NOMO-1 (cell line): Measurements from ENCODE around the gene RNF125.
"Not testable (repeated sequence)": the region's sequence is repeated elsewhere in the genome, so short reads cannot be mapped to it uniquely, and the experiment has no call there.

Source experiments
- DNase-seq, 2 experiments: peaks; one replicate each; lab custom pipeline; 2025; ENCODE audit not compliant: unreplicated experiment in 2 of 2; lab: John Stamatoyannopoulos, UW

RNF125 gene

DNA sequence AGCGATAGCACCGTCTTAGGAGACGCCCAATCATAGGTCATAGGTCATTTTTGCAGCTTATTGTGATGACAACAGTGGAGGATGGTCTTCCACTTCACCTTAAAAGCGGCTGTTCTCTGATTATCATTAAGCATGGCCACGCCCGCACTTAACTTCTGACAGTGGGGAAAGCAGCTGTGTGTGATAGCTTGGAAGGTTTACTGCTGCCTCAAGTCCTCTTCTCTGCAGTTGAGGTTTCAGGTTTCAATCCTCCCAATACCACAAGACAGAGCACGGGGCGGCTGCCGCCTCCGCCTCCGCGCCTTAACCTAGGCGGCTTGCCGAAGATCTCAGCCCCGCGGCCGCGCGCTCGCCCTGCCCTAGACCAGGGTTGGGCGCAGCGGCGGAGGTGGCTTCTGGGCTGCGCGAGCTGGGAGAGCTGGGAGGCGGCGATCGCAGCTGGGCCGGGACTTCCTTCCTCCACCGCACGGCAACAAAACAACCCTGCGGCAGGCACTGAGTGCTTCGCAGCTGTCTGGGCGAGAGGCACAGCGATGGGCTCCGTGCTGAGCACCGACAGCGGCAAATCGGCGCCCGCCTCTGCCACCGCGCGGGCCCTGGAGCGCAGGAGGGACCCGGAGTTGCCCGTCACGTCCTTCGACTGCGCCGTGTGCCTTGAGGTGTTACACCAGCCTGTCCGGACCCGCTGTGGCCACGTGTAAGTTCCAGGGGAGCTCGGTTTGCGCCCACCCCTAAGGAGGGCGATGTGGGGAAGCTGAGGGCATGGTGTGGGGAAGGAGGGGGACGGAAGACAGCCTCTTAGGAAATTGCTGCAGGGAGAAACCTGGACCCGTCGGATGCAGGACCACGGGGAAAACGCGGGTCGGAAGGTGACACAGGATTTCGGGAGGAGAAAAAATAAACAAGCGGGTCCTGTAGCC, at the start of gene RNF125:
Gene RNF125 (plus strand): TSS at position 495 of the 920 bp plus-strand sequence. CDS start 39 bp downstream, at position 534.
- DNase-seq = peak; percentile 84 to 87

DNA sequence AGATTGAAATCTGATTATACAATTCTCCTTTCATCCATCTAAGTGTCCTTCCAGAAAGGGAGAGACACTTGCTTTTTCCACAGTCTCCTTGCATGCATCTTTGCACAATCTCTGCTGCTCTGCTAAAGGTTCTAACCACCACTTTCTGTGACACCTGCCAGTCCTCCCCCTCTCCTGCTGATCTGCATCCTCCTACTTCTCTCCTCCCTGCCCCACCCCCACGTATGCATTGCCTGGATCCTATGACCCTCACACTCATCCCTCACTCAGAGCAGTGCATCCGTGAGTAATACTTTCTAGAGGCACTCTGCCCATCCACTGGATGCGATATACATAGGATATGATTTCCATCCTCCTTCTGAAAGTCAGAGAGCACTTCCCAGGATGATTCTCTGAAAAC, 48.0 kb upstream of the RNF125 start:
- DNase-seq = no peak

DNA sequence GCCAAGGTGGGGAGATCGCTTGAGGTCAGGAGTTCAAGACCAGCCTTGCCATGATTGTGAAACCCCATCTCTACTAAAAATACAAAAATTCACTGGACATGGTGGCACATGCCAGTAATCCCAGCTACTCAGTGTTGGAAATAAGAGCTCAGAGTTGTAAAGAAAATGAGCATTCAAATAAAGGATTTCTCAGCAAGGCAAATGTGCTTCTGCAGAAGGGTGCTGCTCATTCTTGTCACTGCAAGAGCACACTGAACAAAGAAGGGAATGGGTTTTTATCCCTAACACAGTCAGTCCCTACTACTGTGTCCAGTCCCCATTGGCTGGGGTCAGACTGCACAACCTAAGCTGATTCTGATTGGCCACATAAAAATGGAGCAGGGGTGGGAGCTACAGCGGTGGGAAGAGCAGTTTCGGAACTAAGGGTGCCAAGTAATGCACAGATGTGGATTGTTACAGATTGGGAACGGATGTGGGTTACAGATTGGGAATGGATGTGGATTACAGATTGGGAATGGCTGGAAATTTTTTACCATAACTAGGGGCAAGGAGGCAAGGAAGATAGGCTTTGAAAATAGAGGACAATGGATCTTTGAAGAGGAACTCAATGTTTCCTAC, 44.6 kb upstream of the RNF125 start:
- DNase-seq = no peak

DNA sequence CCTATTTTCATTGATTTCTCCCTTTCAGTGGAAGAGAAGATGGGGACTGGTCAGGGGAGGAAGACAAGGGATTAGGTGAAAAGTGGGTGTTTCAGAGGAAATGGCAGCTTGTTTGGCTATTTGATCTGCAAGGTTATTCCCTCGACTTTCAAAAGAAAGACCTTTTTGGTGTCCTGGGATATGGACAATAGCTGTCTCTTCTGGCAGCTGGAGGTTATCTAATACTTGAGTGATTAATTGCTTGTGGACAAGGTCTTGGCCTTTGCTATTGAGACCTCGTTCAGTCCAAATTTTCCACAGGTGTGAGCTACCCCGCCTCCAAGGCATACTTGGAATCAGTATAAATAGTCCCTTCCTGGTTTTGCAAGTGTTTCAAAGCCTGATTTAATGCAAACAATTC, 42.4 kb upstream of the RNF125 start:
- no peak for DNase-seq

DNA sequence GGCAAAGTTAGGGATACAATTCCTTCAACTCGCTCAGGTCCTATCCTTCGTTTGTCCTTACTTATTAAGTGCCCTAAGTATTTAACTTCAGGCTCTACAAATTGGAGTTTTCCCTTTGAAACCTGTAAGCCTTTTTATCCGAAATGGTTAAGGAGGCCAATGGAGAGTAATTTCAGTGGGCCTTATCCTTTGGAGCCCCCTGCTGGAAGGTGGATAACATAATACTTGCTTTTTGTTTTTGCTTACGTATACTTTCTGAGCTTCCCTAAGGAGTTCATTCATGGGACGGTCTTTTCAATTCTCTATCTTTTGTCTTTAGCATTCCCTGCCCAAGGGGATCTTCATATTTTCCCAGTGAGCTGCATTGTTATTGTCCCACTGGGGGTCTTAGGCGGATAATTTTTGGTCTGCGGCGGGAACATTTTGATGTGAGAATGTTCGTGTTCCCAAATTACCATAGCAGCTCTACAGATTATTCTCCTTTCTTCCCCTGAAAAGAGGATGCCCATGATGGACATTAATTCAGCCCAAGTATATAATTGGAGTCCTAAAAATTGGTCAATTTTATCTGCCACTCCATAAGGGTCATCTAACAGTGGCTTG, 41.3 kb upstream of the RNF125 start:
- DNase-seq = peak; percentile 41 to 46

DNA sequence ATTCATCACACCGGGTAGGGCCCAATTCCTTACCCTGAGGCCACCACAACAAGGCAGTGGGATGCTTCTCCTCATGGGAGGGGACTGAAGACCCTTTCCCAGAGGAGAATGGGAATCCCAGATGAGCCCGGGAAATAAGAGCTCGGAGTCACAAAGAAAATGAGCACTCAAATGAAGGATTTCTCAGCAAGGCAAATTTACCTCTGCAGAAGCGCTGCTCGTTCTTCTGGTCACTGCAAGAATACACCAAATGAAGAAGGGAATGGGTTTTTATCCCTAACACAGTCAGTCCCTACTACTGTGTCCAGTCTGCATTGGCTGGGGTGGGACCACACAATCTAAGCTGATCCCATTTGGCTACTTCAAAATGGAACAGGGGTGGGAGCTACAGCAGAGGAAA, 40.0 kb upstream of the RNF125 start:
- no peak for DNase-seq

DNA sequence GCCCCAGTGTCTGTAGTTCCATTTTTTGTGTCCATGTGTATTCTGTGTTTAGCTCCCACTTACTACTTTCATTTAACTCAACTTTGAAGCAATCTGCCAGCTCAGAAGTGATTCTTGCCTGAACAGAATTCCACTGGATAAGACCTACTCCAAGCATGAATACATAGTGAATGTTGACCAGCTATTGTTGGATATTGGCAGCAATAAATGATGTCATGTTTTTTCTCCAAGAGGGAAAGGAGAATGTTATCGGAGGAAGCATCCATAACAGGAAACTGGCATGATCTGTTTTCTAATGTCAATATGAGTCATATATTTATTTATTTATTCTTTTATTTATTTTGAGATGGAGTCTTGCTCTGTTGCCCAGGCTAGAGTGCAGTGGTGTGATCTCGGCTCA, 38.9 kb upstream of the RNF125 start:
- no peak for DNase-seq

DNA sequence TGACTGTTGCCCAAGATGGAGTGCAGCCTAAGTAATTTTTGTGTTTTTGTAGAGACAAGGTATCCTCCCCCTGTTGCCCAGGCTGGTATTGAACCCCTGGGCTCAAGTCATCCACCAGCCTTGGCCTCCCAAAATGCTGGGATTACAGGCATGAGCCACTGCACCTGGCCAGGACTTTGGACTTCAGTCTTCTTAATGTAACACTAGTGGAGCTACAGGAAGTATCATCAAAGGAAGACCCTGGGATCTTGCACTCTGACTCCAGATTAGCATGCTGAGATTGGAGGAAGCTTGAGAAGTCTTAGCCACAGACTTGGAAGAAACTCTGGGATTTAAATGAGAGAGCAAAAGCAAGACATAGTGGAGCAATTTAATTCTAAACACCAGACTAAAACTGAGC, 37.8 kb upstream of the RNF125 start:
- DNase-seq = no peak

DNA sequence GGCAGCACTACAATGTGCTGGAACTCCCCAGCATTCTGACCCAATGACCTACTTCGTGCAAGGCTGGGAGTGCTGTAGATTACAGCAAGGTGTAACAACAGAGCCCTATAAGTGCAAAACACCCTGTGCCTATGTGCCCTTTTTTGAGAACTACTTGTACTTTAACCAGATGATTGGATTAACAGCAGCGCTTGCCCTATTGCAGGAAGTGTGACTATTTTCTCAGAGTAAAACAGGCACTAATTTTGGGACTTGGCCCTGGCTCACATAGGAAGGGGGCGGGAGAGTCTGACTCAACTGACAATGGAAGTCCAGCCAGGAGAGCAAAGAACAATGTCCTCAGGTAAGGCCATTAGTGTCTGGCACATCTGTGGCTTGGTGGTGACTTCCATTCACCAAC, 35.6 kb upstream of the RNF125 start:
- DNase-seq = no peak

DNA sequence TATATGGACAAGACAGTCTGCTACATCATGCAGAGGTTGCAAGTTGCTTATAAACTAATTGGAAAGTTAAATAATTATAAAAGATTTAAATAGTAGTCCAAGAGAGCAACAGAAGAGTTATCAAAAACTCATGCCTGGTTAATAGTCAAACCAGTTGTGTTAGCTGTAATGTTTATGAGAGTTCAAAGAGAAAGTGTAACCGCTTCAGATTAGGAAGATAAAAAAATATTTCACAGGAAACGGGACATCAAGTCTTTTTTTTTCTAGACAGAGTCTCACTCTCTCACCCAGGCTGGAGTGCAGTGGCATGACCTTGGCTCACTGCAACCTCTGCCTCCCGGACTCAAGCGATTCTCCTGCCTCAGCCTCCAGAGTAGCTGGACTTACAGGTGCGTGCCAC, 34.6 kb upstream of the RNF125 start:
- no peak for DNase-seq

DNA sequence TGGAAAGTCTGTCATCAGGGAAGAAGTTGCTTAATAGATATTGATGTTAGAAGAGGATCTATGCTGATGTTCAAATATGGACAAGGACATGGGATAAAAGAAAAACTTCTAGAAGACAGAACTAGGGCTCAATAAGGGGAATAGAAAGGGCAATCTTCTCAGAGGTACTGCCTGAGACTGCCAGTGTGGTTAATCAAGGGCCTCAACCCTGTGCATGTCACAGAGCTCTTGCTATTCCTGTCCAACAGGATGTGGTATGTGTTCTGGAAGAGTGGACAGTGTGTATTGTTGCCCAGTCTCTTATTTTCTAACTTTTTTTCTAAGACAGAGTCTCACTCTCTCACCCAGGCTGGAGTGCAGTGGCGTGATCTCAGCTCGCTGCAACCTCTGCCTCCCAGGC, 27.8 kb upstream of the RNF125 start:
- no peak for DNase-seq

DNA sequence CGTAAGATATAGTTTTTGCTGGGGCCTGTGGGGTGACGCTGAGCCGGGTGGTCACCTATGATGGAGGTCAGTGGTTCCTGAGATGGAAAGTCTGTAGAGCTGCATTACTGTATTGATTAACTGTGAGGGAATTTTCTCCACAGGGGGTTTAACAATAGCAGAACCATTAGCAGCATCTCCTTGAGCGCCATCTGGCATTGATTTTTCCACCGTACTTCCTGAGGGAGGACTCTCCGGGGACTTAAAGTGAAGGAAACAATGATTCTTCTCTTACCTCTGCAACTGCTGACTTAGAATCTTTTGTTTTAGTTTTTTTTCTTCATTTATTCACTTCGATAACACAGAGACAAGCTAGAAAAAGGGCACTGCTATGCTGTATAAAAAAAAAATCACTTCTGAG, 22.6 kb upstream of the RNF125 start:
- DNase-seq = no peak

DNA sequence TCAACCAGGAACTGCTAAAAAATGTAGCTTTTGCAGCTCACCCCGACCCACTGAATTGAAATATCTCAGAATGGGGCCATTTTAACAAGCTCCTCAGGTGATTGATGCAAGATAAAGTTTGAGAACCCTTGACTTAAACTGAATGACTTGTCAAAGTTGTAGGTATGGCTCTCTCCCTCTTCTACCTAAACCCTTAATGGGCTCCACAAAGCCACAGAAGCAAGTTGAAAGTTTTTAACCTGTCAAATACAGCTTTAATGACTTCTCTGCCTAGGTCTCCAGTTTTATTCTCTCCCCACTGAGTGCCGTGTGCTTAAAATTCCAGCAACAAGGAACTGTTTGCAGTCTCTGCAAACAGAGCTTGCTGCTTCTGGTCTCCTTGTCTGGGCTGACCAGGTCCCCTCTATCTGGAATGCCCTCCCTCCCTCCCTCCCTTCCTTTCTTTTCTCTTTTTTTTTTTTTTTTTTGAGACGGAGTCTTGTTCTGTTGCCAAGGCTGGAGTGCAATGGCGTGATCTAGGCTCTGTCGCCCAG, 19.7 kb upstream of the RNF125 start:
- DNase-seq = no peak

DNA sequence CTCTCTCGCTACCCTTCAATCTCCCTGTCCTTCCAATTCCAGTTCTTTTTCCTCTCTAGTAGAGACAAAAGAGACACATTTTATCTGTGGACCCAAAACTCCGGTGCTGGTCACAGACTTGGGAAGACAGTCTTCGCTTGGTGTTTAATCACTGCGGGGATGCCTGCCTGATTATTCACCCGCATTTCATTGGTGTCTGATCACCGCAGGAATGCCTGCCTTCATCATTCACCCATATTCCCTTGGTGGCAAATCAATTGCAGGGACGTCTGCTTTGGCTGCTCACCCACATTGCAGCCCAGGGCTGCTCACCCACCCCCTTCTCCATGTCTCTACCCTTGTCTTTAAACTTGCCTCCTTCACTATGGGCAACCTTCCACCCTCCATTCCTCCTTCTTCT, 17.5 kb upstream of the RNF125 start:
- DNase-seq = not testable (repeated sequence)

DNA sequence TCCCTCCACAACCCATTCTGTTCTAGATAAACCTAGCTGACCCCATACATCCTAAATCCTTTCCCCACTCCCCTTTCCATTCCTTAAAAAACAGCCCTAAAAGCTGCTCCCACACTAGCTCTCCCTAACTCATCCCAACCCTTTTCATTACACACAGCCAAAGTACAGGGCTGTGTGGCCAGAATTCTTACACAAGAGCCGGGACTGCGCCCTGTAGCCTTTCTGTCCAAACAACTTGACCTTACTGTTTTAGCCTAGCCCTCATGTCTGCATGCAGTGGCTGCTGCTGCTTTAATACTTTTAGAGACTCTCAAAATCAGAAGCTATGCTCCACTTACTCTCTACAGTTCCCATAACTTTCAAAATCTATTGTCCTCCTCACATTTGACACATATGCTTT, 14.8 kb upstream of the RNF125 start:
- DNase-seq = not testable (repeated sequence)

DNA sequence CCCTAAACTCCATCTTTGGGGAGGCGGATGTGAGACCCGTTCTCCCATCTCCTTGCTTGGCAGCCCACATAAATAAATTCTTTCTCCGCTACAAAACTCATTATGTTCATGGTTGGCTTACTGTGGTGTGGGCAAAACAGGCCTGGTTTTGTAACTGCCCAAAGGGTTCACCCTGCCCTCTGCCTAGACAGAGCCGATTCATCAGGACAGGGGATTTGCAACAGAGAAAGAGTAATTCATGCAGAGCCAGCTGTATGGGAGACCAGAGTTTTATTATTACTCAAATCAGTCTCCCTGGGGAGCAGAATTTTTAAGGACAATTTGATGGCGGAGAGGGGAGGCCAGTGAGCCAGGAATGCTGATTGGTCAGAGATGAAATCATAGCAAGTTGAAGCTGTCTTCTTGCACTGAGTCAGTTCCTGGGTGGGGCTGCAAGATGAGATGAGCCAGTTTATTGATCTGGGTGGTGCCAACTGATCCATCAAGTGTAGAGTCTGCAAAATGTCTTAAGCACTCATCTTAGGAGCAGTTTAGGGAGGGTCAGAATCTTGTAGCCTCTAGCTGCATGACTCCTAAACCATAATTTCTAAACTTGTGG, 8.4 kb upstream of the RNF125 start:
- DNase-seq = no peak

DNA sequence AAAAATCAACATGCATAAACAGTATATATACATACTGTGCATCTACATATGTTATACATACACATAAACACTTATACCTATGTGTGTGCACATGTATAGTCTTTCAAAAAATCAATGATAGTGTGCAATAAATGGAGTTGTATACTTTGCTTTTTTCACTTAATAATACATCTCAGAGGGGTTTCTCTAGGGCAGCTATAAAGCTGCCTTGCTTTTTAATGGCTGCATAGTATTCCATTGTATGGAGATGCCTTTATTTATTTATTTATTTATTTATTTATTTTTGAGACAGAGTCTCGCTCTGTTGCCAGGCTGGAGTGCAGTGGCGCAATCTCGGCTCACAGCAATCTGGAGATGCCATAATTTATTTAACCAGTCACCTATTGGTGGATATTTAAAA, 7.4 kb upstream of the RNF125 start:
- DNase-seq = no peak

DNA sequence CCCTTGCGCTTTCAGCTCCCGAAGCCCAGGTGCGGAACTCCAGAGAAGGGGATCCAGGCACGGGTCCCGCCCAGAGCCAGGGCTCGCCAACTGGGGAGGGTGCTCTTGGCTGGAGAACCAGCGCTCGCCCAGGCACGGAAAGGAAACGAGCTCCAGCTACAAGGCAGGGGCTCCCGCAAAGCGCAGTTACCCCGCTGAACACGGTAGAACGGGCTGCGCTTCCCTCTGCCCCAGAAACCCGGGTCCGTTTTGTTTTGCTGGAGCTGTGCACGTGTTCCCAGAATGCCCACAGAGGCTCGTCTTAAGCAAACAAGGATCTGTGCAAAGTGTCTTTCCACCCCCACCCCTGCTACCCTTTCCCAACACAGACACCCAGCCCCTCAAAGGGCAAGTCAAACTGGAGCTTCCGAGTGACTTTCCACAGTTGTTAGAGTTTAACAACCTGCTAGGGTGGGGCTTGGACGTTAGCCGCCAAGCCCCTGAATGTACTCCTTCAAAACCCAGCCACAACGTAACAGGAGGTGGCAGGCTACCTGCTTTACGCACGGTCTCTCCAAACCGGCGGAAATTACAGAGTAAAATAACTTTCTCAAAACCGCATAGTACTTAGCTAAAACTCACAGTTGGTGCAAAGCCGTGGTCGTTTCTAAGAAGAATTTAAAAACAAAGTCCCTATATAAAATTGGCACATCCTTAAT, 775 bp downstream of the RNF125 start:
- peak; percentile 23 to 27 for DNase-seq

DNA sequence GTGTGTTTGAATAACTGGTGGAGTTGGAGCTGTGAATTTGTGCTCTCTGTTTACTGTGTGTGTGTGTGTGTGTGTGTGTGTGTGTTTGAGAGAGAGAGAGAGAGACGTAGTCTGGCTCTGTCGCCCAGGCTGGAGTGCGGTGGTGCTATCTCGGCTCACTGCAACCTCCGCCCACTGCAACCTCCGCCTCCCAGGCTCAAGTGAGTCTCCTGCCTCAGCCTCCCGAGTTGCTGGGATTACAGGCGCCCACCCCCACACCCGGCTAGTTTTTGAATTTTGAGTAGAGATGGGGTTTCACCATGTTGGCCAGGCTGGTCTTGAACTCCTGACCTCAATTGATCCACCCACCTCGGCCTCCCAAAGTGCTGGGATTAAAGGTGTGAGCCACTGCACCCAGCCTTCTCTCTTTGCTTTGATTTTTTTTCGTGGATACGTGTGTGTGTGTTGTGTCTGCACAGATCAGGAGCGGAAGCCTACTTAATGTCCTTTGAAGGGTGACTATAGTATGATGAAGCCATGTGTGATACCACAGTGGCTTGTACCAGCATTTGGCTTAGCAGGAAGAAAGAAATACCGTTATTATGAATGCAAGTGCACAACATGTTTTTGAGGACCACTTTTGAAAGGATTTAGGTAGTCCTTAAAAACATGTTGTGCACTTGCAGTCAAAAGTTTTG, 1.5 kb downstream of the RNF125 start:
- DNase-seq = not testable (repeated sequence)
